ENCODE data around the gene OR4F6. TPM values are rescaled to one million over a fixed set of nuclear protein-coding genes. Genes with fewer than 3 reads are reported as not detected.
"Not testable (repeated sequence)": the region's sequence is repeated elsewhere in the genome, so short reads cannot be mapped to it uniquely, and the experiment has no call there.

Gene OR4F6
- total RNA-seq, 1 donor from 2014 or later, result not detected

DNA sequence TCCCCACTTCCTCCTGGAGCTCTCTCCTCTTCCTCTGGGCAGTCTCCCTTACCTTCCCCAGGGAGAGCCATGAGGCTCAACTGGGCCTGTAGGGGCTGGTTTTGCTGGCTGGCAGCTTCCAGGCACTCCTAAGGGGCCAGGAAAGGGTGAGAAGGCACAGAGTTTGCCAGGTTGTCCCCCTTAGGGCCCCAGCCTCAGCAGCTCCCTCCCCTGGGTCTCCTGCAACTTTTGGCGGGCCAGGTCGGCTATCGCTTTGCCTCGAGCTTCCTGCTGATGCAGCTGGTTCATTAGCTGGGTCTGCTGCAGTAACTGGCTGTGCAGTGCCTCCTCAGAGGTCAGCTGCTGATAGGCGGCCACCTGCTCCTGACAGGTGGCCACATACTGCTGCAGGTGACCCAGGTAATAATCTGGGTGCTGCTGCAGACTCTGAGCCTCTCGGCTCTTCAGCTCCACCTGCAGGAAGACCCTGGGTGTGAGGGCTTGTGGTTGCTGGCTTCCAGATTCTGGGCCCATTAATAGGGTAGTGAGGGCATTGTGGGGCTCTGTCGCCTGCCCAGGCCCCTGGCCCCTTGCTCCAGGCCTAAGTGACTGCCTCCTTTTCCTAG, 29.7 kb upstream of the OR4F6 start:
- no peaks in the 10 kb centered on the region for H3K36me3 ChIP-seq
- no peak for DNase-seq (ENCODE audit: extremely low spot score in 2 of 2)
- no peak overlapping the region for H3K4me3 ChIP-seq
- no peaks in the 10 kb centered on the region for H3K27me3 ChIP-seq
- TF ChIP-seq POLR2A (IDR thresholded peaks at IDR 0.05) (no peak), POLR2AphosphoS5 (IDR thresholded peaks at IDR 0.05; ENCODE audit: insufficient read depth in 1 of 2, low read depth in 1 of 2) (no peak), CTCF (IDR thresholded peaks at IDR 0.05) (no peak)
- no peak overlapping the region for H3K27ac ChIP-seq
- no peaks in the 10 kb centered on the region for H3K9me3 ChIP-seq
- intact Hi-C loops (cut with DNase I), result no loop called here
- H3K4me1 ChIP-seq, result no peaks in the 10 kb centered on the region

DNA sequence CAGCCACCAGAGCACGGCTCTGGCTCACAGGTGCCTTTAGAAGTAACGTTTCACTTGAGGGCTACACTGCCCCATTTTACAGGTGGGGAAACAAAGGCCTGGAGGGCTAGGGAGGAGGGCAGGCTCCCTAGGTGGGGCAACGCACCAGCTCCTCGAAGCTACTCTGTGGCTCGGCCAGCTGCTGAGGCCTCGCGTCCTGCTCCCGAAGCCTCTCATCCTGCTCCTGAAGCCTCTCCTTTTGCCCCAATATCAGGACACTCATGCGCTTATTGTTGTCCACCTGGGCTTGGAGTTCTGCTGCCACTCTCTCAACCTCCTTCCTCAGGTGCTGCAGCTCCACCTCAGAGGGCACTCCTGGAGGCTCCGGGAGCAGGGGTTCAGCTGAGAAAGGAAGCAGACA, 28.2 kb upstream of the OR4F6 start:
- no peaks in the 10 kb centered on the region for H3K4me1 ChIP-seq
- no peak overlapping the region for H3K27ac ChIP-seq
- no peak for DNase-seq (ENCODE audit: extremely low spot score in 2 of 2)
- H3K9me3 ChIP-seq, result no peaks in the 10 kb centered on the region
- no peaks in the 10 kb centered on the region for H3K27me3 ChIP-seq
- no peak overlapping the region for H3K4me3 ChIP-seq
- no peaks in the 10 kb centered on the region for H3K36me3 ChIP-seq
- intact Hi-C loops (cut with DNase I), result no loop called here
- no peak for TF ChIP-seq POLR2AphosphoS5 (IDR thresholded peaks at IDR 0.05; ENCODE audit: insufficient read depth in 1 of 2, low read depth in 1 of 2)
- no peak for TF ChIP-seq CTCF (IDR thresholded peaks at IDR 0.05)
- TF ChIP-seq POLR2A (IDR thresholded peaks at IDR 0.05), result no peak

GRCh38 chr15:101778576-101778975, 24.7 kb upstream of the OR4F6 start:
- H3K27me3 ChIP-seq; H3K27ac ChIP-seq; DNase-seq (ENCODE audit: extremely low spot score in 2 of 2); H3K36me3 ChIP-seq; H3K4me3 ChIP-seq; intact Hi-C loops (cut with DNase I); H3K4me1 ChIP-seq; H3K9me3 ChIP-seq: not testable (repeated sequence)

- H3K27ac ChIP-seq; H3K36me3 ChIP-seq; H3K4me3 ChIP-seq; intact Hi-C loops (cut with DNase I); H3K9me3 ChIP-seq; DNase-seq (ENCODE audit: extremely low spot score in 2 of 2); H3K27me3 ChIP-seq; H3K4me1 ChIP-seq: not testable (repeated sequence)
These were observed 23.1 kb upstream of the OR4F6 start for GRCh38 chr15:101780225-101780624.

DNA sequence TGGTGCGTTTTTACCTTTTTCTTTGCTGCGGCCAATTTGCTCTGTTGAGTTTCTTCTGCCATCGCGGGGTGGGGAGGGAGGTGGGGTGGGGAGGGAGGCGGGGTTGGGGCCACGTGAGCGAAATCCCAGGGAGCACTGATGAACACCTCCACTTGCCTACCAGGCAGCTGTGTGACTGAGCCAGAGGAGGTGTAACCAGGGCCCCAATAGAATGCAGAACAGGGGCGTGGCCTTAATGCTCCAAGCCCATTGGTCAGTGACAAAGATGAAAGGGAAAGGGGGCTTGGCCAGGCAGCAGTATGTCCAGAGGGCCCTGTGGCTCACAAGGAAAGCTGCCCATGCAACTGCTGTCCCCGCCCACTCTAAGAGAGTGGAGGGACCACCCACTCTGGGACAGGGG, 21.4 kb upstream of the OR4F6 start:
- H3K9me3 ChIP-seq, result no peaks in the 10 kb centered on the region
- no peaks in the 10 kb centered on the region for H3K27me3 ChIP-seq
- H3K4me3 ChIP-seq, result no peak overlapping the region
- H3K36me3 ChIP-seq, result no peaks in the 10 kb centered on the region
- intact Hi-C loops (cut with DNase I), result no loop called here
- H3K27ac ChIP-seq, result no peak overlapping the region
- no peaks in the 10 kb centered on the region for H3K4me1 ChIP-seq
- no peak for DNase-seq (ENCODE audit: extremely low spot score in 2 of 2)
- TF ChIP-seq CTCF (IDR thresholded peaks at IDR 0.05) (no peak), POLR2A (IDR thresholded peaks at IDR 0.05) (no peak), POLR2AphosphoS5 (IDR thresholded peaks at IDR 0.05; ENCODE audit: insufficient read depth in 1 of 2, low read depth in 1 of 2) (no peak)

- no peak overlapping the region for H3K27ac ChIP-seq
- no peak for DNase-seq (ENCODE audit: extremely low spot score in 2 of 2)
- no peak for TF ChIP-seq POLR2A (IDR thresholded peaks at IDR 0.05)
- TF ChIP-seq CTCF (IDR thresholded peaks at IDR 0.05), result no peak
These were observed 18.7 kb upstream of the OR4F6 start for GRCh38 chr15:101784644-101785043.

GRCh38 chr15:101786422-101786821, 16.9 kb upstream of the OR4F6 start:
- H3K9me3 ChIP-seq; intact Hi-C loops (cut with DNase I); H3K4me3 ChIP-seq; H3K27ac ChIP-seq; H3K36me3 ChIP-seq; DNase-seq (ENCODE audit: extremely low spot score in 2 of 2); H3K27me3 ChIP-seq; H3K4me1 ChIP-seq: not testable (repeated sequence)

More at GRCh38 chr15:101784644-101785043, 18.7 kb upstream of the OR4F6 start:
- Histone ChIP-seq H3K4me3 (no peak overlapping the region), H3K27me3 (no peaks in the 10 kb centered on the region), H3K36me3 (no peaks in the 10 kb centered on the region), H3K9me3 (no peaks in the 10 kb centered on the region), H3K4me1 (no peaks in the 10 kb centered on the region)
- intact Hi-C loops (cut with DNase I), result no loop called here

- H3K27ac ChIP-seq; intact Hi-C loops (cut with DNase I); H3K27me3 ChIP-seq; DNase-seq (ENCODE audit: extremely low spot score in 2 of 2); H3K9me3 ChIP-seq; H3K36me3 ChIP-seq; H3K4me3 ChIP-seq; H3K4me1 ChIP-seq: not testable (repeated sequence)
These were observed 15.3 kb upstream of the OR4F6 start for GRCh38 chr15:101788001-101788400.

GRCh38 chr15:101788503-101789269, 14.6 kb upstream of the OR4F6 start:
- H3K36me3 ChIP-seq; H3K9me3 ChIP-seq; H3K27ac ChIP-seq; DNase-seq (ENCODE audit: extremely low spot score in 2 of 2); intact Hi-C loops (cut with DNase I); H3K4me3 ChIP-seq; H3K4me1 ChIP-seq; H3K27me3 ChIP-seq: not testable (repeated sequence)
